Parathyroid adenoma (tissue), 2 donors: ENCODE results near the gene FOXN3.

Experiments used
- H2AFZ ChIP-seq: fragments of 300-600 bp; sonication (generic); one replicate; pipeline ENCODE4 v1.7.0; 2017; ENCODE audit warnings: antibody characterized with exemption, mild to moderate bottlenecking
- H3K27ac ChIP-seq: fragments of 300-600 bp; sonication (generic); one replicate; pipeline ENCODE4 v1.7.0; 2017
- H3K27me3 ChIP-seq: fragments of 300-600 bp; sonication (generic); one replicate; pipeline ENCODE4 v1.7.0; 2017; ENCODE audit warnings: low read length; ENCODE audit not compliant: control insufficient read depth, insufficient read depth
- H3K36me3 ChIP-seq: fragments of 300-600 bp; sonication (generic); one replicate; pipeline ENCODE4 v1.7.0; 2017; ENCODE audit warnings: low read length; ENCODE audit not compliant: control insufficient read depth, insufficient read depth
- H3K4me1 ChIP-seq: fragments of 300-600 bp; sonication (generic); one replicate; pipeline ENCODE4 v1.7.0; 2017; ENCODE audit warnings: control low read depth
- H3K4me2 ChIP-seq: fragments of 300-600 bp; sonication (generic); one replicate; pipeline ENCODE4 v1.7.0; 2017; ENCODE audit warnings: low read length
- H3K4me3 ChIP-seq: fragments of 300-600 bp; sonication (generic); one replicate; pipeline ENCODE4 v1.7.0; 2017; ENCODE audit warnings: low read depth, low read length
- H3K79me2 ChIP-seq: fragments of 300-600 bp; sonication (generic); one replicate; pipeline ENCODE4 v1.7.0; 2017; ENCODE audit warnings: control low read depth
- H3K9ac ChIP-seq: fragments of 300-600 bp; sonication (generic); one replicate; pipeline ENCODE4 v1.7.0; 2017; ENCODE audit warnings: mild to moderate bottlenecking
- H3K9me3 ChIP-seq: fragments of 300-600 bp; sonication (generic); one replicate; pipeline ENCODE4 v1.7.0; 2017; ENCODE audit warnings: low read length; ENCODE audit not compliant: control insufficient read depth
- TF ChIP-seq, protein P1 (sequence below): fragments of 300-600 bp; sonication (generic); IDR thresholded peaks from one replicate; pipeline ENCODE4 v1.7.0; 2017; ENCODE audit warnings: antibody characterized with exemption, mild to moderate bottlenecking
- donor health status: primary hyperparathyroidism.

Gene FOXN3

DNA sequence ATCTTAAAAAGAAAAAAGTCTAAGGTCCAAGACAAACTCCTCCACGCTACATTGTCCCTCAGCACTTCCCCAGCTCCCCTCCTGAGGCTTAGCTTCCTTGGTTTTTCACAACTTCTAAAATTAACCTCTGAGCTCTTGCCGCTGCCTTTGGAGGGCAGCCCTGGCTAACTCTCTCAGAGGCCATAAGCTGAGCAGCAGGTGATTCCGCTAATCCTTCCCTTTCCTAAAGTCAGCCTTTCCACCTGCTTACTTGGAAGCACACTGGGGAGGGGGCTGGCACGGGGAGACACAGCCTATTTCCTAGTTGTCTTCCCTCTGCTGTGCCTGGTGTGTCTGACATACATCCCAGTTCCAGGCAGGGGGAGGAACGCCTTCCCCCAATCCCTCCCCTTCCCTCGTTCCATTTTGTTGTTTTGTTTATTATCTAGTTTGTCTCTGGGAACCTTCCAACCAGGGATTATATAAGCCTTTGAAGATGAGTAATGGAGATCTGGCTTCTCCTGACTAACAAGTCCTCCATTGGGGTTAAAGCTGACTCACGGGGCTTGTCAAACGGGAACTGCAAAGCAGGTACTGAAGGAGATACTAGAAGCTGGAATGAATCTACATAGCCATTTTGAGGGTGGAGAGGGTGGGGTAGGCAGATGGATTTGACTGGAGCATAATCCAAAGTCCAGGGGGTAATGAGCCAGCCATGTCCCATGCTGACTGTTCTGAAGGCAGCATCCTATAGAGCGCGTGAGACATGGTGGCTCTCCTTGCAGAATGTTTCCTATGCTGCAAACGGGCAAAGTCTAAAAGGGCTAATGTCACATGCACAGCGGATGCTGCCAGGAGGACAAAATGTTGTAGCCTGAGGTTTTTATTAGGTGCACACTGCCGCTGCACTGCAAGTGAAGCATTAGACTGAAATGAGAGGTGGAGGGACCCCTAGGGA lies 230.8 kb downstream of the FOXN3 start:
- no peaks in the 10 kb centered on the region for H3K9me3 ChIP-seq
- no peak overlapping the region for H2AFZ ChIP-seq
- H3K4me3 ChIP-seq, result no peak overlapping the region
- no peak overlapping the region for H3K9ac ChIP-seq
- peak overlapping the region; percentile 17 for H3K4me2 ChIP-seq
- TF ChIP-seq, protein P1, sequence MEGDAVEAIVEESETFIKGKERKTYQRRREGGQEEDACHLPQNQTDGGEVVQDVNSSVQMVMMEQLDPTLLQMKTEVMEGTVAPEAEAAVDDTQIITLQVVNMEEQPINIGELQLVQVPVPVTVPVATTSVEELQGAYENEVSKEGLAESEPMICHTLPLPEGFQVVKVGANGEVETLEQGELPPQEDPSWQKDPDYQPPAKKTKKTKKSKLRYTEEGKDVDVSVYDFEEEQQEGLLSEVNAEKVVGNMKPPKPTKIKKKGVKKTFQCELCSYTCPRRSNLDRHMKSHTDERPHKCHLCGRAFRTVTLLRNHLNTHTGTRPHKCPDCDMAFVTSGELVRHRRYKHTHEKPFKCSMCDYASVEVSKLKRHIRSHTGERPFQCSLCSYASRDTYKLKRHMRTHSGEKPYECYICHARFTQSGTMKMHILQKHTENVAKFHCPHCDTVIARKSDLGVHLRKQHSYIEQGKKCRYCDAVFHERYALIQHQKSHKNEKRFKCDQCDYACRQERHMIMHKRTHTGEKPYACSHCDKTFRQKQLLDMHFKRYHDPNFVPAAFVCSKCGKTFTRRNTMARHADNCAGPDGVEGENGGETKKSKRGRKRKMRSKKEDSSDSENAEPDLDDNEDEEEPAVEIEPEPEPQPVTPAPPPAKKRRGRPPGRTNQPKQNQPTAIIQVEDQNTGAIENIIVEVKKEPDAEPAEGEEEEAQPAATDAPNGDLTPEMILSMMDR, result no peak
- no peaks in the 10 kb centered on the region for H3K27me3 ChIP-seq
- no peaks in the 10 kb centered on the region for H3K36me3 ChIP-seq
- H3K27ac ChIP-seq, result no peak overlapping the region
- H3K79me2 ChIP-seq, result peaks cover 17% of the 10 kb centered on the region
- peaks cover 5% of the 10 kb centered on the region for H3K4me1 ChIP-seq

DNA sequence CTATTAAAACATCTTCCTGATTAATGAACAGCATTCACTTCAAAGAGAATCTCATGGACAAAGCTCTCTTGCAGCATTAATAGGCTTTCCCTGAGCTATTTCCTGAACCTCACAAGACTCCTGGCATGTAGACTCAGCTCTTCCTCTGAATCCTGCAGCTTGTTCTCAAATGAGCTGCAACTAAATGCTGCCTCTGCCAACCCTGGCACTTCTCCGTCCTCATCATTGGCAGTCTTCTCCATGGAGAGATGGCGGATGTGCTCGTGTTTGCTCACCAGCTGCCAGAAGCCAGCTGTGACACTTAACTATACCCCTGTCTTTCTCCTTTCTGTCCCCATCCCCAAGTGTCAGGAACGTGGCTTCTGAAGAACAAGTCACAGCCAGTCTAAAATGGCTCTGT lies 232.1 kb downstream of the FOXN3 start:
- Histone ChIP-seq H3K36me3 (no peaks in the 10 kb centered on the region), H3K9ac (no peak overlapping the region), H3K27me3 (no peaks in the 10 kb centered on the region), H3K4me1 (peaks cover 5% of the 10 kb centered on the region), H3K4me3 (no peak overlapping the region), H3K4me2 (no peak overlapping the region), H3K79me2 (peaks cover 17% of the 10 kb centered on the region), H2AFZ (no peak overlapping the region), H3K27ac (no peak overlapping the region), H3K9me3 (no peaks in the 10 kb centered on the region)
- TF ChIP-seq, protein P1, result no peak

DNA sequence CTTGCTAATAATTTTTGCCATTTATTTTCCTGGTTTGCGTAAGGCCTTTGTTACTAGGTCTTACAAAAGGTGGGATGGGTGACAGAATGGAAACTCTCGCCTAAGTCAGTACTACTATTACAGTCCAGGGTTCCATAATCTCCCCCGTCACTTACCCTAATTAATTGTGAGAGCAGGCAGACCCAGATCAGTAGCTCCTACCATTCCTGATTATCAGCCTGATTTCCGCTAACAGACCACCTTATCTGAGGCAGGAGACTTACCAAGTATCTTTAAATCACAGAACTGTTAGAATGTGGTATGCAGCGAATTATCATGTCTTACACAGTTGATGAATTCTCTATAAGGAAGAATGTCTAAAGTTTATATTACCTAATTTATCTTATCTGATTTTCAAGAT lies 234.7 kb downstream of the FOXN3 start:
- H3K9ac ChIP-seq, result no peak overlapping the region
- no peak overlapping the region for H3K4me3 ChIP-seq
- H3K4me2 ChIP-seq, result no peak overlapping the region
- H3K9me3 ChIP-seq, result no peaks in the 10 kb centered on the region
- no peak overlapping the region for H3K27ac ChIP-seq
- peaks cover 17% of the 10 kb centered on the region for H3K79me2 ChIP-seq
- no peaks in the 10 kb centered on the region for H3K27me3 ChIP-seq
- H2AFZ ChIP-seq, result no peak overlapping the region
- H3K36me3 ChIP-seq, result no peaks in the 10 kb centered on the region
- TF ChIP-seq, protein P1, result no peak
- peaks cover 7% of the 10 kb centered on the region for H3K4me1 ChIP-seq

DNA sequence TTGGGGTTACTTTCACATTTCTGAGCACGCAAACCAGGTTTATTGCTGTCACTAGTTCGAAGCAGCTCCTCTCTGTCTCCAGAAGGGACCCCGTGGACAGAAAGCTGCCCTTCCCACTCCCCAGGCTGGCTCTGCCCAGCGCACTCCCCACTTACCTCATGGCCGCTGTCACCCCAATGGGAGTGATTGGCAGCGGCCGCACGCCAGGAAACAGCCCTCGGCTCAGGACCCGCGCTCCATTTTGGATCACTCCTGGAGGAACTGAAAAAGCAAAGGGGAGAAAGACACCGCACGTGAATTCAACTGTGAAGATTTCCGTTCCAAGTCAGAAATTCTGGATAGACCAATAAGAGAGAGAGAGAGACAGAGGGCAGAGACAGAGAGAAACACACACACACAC lies 236.5 kb downstream of the FOXN3 start:
- Histone ChIP-seq H3K4me3 (no peak overlapping the region), H3K79me2 (peaks cover 6% of the 10 kb centered on the region), H3K9ac (no peak overlapping the region), H3K4me1 (peaks cover 3% of the 10 kb centered on the region), H3K36me3 (no peaks in the 10 kb centered on the region), H3K9me3 (no peaks in the 10 kb centered on the region), H3K27ac (no peak overlapping the region), H2AFZ (no peak overlapping the region), H3K4me2 (no peak overlapping the region), H3K27me3 (no peaks in the 10 kb centered on the region)
- TF ChIP-seq, protein P1, result no peak
